Duodenal mucosa (tissue), 2 donors: ENCODE results near the gene GRB14.
"Not testable (repeated sequence)": the region's sequence is repeated elsewhere in the genome, so short reads cannot be mapped to it uniquely, and the experiment has no call there.

Experiments used
- H3K27ac ChIP-seq: one replicate; pipeline ENCODE4 v1.7.0; 2013; ENCODE audit warnings: low read depth, low read length
- H3K27me3 ChIP-seq, 2 donors: one replicate each; pipeline ENCODE4 v1.7.0; 2013; ENCODE audit warnings: low read length in 2 of 2, control low read depth in 1 of 2; ENCODE audit not compliant: insufficient read depth in 2 of 2, control insufficient read depth in 1 of 2
- H3K36me3 ChIP-seq, 2 donors: one replicate each; pipeline ENCODE4 v1.7.0; 2013; ENCODE audit warnings: low read length in 2 of 2, control low read depth in 1 of 2; ENCODE audit not compliant: insufficient read depth in 2 of 2, control insufficient read depth in 1 of 2
- H3K4me1 ChIP-seq, 2 donors: one replicate each; pipeline ENCODE4 v1.7.0; 2013; ENCODE audit warnings: low read length in 2 of 2, control low read depth in 1 of 2; ENCODE audit not compliant: insufficient read depth in 2 of 2, control insufficient read depth in 1 of 2
- H3K4me3 ChIP-seq, 2 donors: one replicate each; pipeline ENCODE4 v1.7.0; 2013; ENCODE audit warnings: low read length in 2 of 2, low read depth in 1 of 2
- H3K9ac ChIP-seq, 2 donors: one replicate each; pipeline ENCODE4 v1.7.0; 2013; ENCODE audit warnings: low read length in 2 of 2, low read depth in 1 of 2
- H3K9me3 ChIP-seq, 2 donors: one replicate each; pipeline ENCODE4 v1.7.0; 2013; ENCODE audit warnings: low read length in 2 of 2, control low read depth in 1 of 2; ENCODE audit not compliant: control insufficient read depth in 1 of 2

The GRB14 gene

DNA sequence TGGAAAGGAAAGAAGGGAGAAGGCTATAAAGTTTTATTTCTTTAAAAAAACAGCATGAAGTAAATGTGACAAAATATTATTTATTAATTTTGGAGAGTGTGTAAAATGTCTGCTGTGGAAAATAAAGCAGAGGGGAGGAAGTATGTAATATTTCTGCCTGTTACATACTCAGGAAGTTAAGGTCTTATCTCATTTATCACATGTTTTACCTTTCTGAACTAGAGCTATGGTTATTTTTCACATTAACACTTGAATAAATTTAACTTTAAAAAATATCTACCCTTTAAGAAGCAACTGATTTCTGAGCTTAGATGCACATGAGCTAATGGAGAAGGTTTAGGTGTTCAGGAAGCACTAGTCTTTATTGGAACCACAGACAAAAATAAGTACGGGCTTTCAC is 148.3 kb downstream of the GRB14 start:
- Histone ChIP-seq H3K9me3 (no peaks in the 10 kb centered on the region), H3K4me3 (no peak overlapping the region), H3K4me1 (no peaks in the 10 kb centered on the region), H3K9ac (no peak overlapping the region), H3K27ac (no peak overlapping the region), H3K36me3 (no peaks in the 10 kb centered on the region), H3K27me3 (no peaks in the 10 kb centered on the region)

DNA sequence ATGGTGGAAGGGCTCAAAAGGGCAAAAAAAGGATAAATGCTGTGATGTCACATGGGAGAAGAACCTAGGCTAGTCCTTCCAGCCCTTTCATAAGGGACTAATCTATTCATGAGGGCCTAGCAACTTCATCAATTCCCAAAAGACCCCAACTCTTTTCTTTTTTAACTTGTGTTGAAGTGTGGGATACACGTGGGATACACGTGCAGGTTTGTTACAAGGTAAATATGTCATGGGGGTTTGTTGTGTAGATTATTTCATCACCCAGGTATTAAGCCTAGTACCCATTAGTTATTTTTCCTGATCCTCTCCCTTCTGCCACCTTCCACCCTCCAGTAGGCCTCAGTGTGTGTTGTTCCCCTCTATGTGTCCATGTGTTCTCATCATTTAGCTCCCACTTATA is 156.2 kb downstream of the GRB14 start:
- H3K9me3 ChIP-seq, H3K27ac ChIP-seq, H3K4me1 ChIP-seq, H3K36me3 ChIP-seq, H3K9ac ChIP-seq, H3K27me3 ChIP-seq, H3K4me3 ChIP-seq: not testable (repeated sequence)

DNA sequence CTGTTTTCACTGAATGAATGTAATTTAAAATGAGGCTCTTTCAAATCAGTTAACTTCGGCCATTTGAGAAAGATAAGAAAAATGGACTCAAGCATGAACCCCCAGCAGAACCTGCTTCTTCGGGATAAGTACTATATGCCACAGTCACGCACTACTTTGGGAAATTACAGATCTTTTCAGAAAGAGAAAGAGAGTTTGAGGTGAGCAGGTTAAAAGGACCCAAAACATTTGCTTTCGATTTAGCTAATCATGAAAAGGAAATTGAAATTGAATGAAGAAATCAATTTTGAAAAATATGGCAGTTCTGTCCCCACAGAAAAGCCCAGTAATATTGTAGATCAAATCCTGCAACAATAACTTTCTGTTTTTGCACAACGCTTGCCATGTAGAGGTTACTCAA is 156.9 kb downstream of the GRB14 start:
- no peaks in the 10 kb centered on the region for H3K36me3 ChIP-seq
- no peak overlapping the region for H3K27ac ChIP-seq
- no peaks in the 10 kb centered on the region for H3K9me3 ChIP-seq
- H3K9ac ChIP-seq = no peak overlapping the region
- no peaks in the 10 kb centered on the region for H3K4me1 ChIP-seq
- no peak overlapping the region for H3K4me3 ChIP-seq
- H3K27me3 ChIP-seq = no peaks in the 10 kb centered on the region

DNA sequence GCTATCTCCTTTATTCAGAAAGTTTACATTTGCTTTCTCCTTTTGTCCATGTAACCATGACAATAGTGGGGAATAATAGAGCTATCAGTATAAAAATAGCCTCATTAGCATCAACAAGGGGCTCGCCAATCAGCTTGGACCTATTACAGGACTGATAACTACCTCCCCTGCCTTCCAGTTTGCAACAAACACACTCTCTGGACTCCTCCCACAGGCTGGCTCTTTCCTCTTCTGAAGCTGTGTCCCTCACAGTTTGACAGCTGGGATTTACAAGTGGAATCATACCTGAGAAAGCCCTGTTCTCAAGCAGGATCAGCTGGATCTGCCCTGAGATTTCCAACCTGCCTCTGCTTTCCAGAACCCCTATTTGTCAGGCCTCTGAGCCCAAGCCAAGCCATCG is 162.5 kb downstream of the GRB14 start:
- Histone ChIP-seq H3K36me3 (no peaks in the 10 kb centered on the region), H3K4me3 (no peak overlapping the region), H3K27ac (no peak overlapping the region), H3K27me3 (no peaks in the 10 kb centered on the region), H3K9me3 (no peaks in the 10 kb centered on the region), H3K9ac (no peak overlapping the region), H3K4me1 (no peaks in the 10 kb centered on the region)

DNA sequence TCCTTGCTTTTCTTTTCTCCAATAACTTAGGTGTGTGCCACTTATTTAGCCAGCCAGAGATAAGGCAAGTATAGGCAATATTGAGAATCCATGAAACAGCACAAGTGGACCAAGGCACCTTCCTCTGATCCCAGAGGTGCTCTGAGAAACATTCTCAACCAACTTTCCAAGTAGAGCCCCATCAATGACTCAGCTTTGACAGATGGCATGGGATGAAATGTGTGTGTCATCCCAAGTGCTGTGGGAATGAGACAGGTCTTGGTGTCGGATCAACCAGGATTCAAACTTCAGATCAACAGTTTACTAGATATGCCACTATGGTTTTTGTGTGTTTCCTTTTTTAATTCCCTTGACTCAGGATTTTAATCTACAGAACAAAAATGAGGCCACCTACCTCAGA is 164.0 kb downstream of the GRB14 start:
- Histone ChIP-seq H3K4me1 (no peaks in the 10 kb centered on the region), H3K4me3 (no peak overlapping the region)

DNA sequence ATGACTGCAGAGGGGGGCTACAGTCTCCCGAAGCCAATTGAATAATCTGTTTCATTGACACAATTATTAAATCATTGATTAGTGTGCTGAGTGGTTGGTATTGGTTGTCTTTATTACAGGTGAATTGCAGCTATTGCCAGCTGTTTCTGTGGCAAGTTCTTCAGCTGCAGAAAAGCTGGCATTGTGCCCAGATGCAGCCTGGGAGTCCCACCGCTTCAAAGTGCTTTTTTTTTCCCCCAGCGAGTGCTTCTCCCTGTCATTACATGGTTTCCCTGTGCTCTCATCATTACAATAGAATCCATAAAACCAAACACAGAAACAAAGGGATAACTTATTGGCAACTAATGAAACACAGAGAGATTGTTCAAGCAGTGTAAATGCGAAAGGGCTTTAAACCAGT is 164.7 kb downstream of the GRB14 start:
- no peak overlapping the region for H3K4me3 ChIP-seq
- no peaks in the 10 kb centered on the region for H3K4me1 ChIP-seq
- no peak overlapping the region for H3K27ac ChIP-seq
- no peaks in the 10 kb centered on the region for H3K27me3 ChIP-seq
- H3K9ac ChIP-seq = no peak overlapping the region
- H3K36me3 ChIP-seq = no peaks in the 10 kb centered on the region
- H3K9me3 ChIP-seq = no peaks in the 10 kb centered on the region

More for the DNA sequence above, 164.0 kb downstream of the GRB14 start:
- Histone ChIP-seq H3K27me3 (no peaks in the 10 kb centered on the region), H3K9me3 (no peaks in the 10 kb centered on the region), H3K9ac (no peak overlapping the region), H3K36me3 (no peaks in the 10 kb centered on the region), H3K27ac (no peak overlapping the region)

DNA sequence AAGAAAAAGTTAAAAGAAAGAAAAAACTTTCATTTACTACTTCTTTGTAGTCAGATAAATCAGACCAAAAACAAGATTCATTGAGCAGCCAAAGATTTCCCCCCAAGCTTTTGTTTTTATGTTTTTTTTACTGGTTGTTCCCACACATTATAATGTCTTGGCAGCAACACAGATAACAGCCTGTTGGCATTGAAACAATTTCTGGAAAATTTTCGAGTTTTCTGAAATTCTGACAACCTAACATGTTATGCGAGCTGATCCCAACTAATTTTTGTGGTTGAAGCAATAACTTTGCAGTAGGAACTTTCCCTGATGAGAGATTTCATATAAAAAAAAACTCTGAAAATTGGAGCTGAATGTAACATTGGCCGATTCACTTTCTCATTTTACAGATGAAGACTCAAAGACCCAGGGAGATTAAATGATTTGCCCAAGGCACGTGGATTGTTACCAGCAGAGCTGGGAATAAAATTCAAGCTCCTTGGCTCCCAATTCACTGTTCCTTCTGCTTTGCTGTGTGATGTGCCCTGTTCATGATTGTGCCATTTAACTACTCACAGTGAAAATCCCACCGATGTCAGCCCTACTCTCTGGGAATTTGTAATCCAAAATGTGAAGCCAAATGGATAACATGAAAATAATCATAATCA is 167.5 kb downstream of the GRB14 start:
- no peak overlapping the region for H3K9ac ChIP-seq
- H3K27me3 ChIP-seq = no peaks in the 10 kb centered on the region
- no peaks in the 10 kb centered on the region for H3K9me3 ChIP-seq
- no peak overlapping the region for H3K4me3 ChIP-seq
- H3K36me3 ChIP-seq = no peaks in the 10 kb centered on the region
- no peak overlapping the region for H3K27ac ChIP-seq
- H3K4me1 ChIP-seq = no peaks in the 10 kb centered on the region

DNA sequence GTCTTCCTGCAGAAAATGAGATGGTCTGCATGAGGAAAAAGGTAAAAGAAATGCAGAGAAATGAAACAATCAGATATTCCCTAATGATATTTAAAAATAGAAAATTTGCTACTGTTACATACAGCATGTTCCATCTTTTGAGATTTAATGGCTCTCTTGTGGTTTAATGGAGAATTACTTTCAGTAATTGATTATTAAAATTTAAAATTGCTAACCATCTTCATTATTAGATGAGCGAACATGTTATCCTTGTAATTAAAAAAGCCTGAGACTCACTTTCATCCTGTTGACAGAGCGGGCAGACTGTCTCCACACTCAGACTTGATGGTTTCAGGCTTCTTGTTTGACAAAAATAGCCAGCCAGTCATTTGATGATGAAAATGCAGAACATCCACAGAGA is 171.0 kb downstream of the GRB14 start:
- H3K9ac ChIP-seq = no peak overlapping the region
- H3K9me3 ChIP-seq = no peaks in the 10 kb centered on the region
- no peak overlapping the region for H3K27ac ChIP-seq

DNA sequence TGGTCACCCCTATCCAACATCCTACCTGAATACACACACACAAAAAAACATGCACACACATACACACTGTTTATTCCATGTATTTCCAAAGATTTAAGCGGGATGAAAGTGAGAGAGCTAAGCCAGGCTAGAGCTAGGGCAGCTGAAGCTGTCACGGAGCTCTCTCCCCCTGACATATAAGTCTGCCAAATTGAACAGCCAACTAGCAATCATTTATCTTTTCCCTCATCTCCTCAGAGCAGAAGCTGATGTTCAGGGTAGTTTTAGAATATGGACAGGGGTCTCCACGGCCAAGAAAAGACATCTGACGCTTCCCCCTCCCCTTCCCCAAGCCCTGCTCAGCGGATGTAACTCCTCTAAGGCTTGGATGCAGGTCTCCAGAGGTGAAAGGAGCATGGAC is 171.6 kb downstream of the GRB14 start:
- Histone ChIP-seq H3K27me3 (no peaks in the 10 kb centered on the region), H3K36me3 (no peaks in the 10 kb centered on the region), H3K9ac (no peak overlapping the region), H3K9me3 (no peaks in the 10 kb centered on the region), H3K4me3 (no peak overlapping the region), H3K4me1 (no peaks in the 10 kb centered on the region), H3K27ac (no peak overlapping the region)

More for the DNA sequence above, 171.0 kb downstream of the GRB14 start:
- no peak overlapping the region for H3K4me3 ChIP-seq
- H3K4me1 ChIP-seq = no peaks in the 10 kb centered on the region
- no peaks in the 10 kb centered on the region for H3K27me3 ChIP-seq
- no peaks in the 10 kb centered on the region for H3K36me3 ChIP-seq

DNA sequence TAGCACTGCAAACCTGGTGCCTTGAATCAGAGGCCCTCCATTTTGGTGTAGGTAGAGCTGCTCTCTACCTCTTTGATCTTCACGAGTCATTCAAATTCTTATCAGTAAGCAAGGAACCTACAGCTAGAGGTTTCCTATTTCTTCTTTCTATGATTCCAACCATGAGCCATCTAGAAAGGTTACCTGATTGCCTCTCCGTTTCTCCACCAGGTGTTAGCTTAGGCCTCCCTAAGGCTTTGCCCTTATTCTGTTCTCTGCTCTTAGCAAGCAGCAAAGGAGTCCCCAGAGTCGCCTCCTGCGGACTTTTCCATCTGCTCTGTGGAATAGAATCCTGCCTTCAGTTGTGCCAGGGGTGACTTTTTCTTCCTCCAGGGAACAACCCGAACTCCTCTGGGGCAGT is 173.6 kb downstream of the GRB14 start:
- no peaks in the 10 kb centered on the region for H3K36me3 ChIP-seq
- H3K27ac ChIP-seq = no peak overlapping the region
- no peak overlapping the region for H3K9ac ChIP-seq
- H3K9me3 ChIP-seq = no peaks in the 10 kb centered on the region
- H3K27me3 ChIP-seq = no peaks in the 10 kb centered on the region
- H3K4me3 ChIP-seq = no peak overlapping the region
- no peaks in the 10 kb centered on the region for H3K4me1 ChIP-seq
